ENCODE measurements around the gene MAP2.
A peak's percentile ranks its signal among the peaks of the same experiment; 100 is the strongest.

The MAP2 gene

GRCh38 chr2:209423562-209424198 is at the start of gene MAP2:
Gene MAP2 (plus strand): TSS chr2:209424047. CDS start chr2:209653171, 229,124 bp downstream.
- peak; percentile 54 for DNase-seq

GRCh38 chr2:209376686-209377085 is 47.2 kb upstream of the MAP2 start:
- DNase-seq = no peak

- no peak for DNase-seq
These were observed 43.6 kb upstream of the MAP2 start for GRCh38 chr2:209380293-209380692.

GRCh38 chr2:209381091-209381490 is 42.8 kb upstream of the MAP2 start:
- DNase-seq = no peak

- no peak for DNase-seq
These were observed 41.1 kb upstream of the MAP2 start for GRCh38 chr2:209382775-209383174.

GRCh38 chr2:209383212-209383611 is 40.6 kb upstream of the MAP2 start:
- DNase-seq = no peak

- DNase-seq = no peak
These were observed 36.5 kb upstream of the MAP2 start for GRCh38 chr2:209387389-209387788.

GRCh38 chr2:209388446-209389037 is 35.3 kb upstream of the MAP2 start:
- DNase-seq = no peak

- no peak for DNase-seq
These were observed 34.7 kb upstream of the MAP2 start for GRCh38 chr2:209389171-209389618.

- DNase-seq = no peak
These were observed 33.0 kb upstream of the MAP2 start for GRCh38 chr2:209390839-209391238.

GRCh38 chr2:209391776-209392401 is 32.0 kb upstream of the MAP2 start:
- no peak for DNase-seq

- DNase-seq = no peak
These were observed 28.6 kb upstream of the MAP2 start for GRCh38 chr2:209395229-209395628.

GRCh38 chr2:209395652-209396051 is 28.2 kb upstream of the MAP2 start:
- DNase-seq = no peak

- no peak for DNase-seq
These were observed 25.4 kb upstream of the MAP2 start for GRCh38 chr2:209398463-209398862.

GRCh38 chr2:209401788-209402187 is 22.1 kb upstream of the MAP2 start:
- DNase-seq = no peak

- no peak for DNase-seq
These were observed 12.6 kb upstream of the MAP2 start for GRCh38 chr2:209411296-209411695.

GRCh38 chr2:209411718-209412117 is 12.1 kb upstream of the MAP2 start:
- DNase-seq = no peak

- DNase-seq = no peak
These were observed 10.4 kb upstream of the MAP2 start for GRCh38 chr2:209413311-209414014.

- DNase-seq = no peak
These were observed 6.9 kb upstream of the MAP2 start for GRCh38 chr2:209416913-209417312.

GRCh38 chr2:209422191-209422754 is 1.6 kb upstream of the MAP2 start:
- no peak for DNase-seq

GRCh38 chr2:209424199-209424701 is 403 bp downstream of the MAP2 start:
- DNase-seq = peak; percentile 1

- DNase-seq = no peak
These were observed 1.1 kb downstream of the MAP2 start for GRCh38 chr2:209424781-209425470.
